ENCODE measurements around the gene MRAP.

MRAP gene

GRCh38 chr21:32298658-32299081 lies at the start of gene MRAP:
Gene MRAP (plus strand): TSS chr21:32298855. CDS start chr21:32298972, 117 bp downstream.
- DNase-seq (ENCODE audit: low read depth): no peak
- TF ChIP-seq CTCF (IDR thresholded peaks at IDR 0.05; ENCODE audit: low read depth, low read length) (no peak), MAX (IDR thresholded peaks at IDR 0.05; ENCODE audit: low read depth, low read length) (no peak), POLR2A (IDR thresholded peaks at IDR 0.05; ENCODE audit: extremely low read depth, insufficient read length) (no peak), MYC (IDR thresholded peaks at IDR 0.05; ENCODE audit: low read depth, low read length) (no peak)
- H3K4me3 ChIP-seq (ENCODE audit: low read depth, low read length): no peak within 1 kb of the TSS

- DNase-seq (ENCODE audit: low read depth): no peak
- no peak overlapping the region for H3K4me3 ChIP-seq (ENCODE audit: low read depth, low read length)
- TF ChIP-seq CTCF (IDR thresholded peaks at IDR 0.05; ENCODE audit: low read depth, low read length): no peak
- TF ChIP-seq MYC (IDR thresholded peaks at IDR 0.05; ENCODE audit: low read depth, low read length): no peak
- TF ChIP-seq MAX (IDR thresholded peaks at IDR 0.05; ENCODE audit: low read depth, low read length): no peak
- TF ChIP-seq POLR2A (IDR thresholded peaks at IDR 0.05; ENCODE audit: extremely low read depth, insufficient read length): no peak
These were observed 49.0 kb upstream of the MRAP start for GRCh38 chr21:32249511-32250280.

GRCh38 chr21:32252136-32252535 lies 46.5 kb upstream of the MRAP start:
- no peak overlapping the region for H3K4me3 ChIP-seq (ENCODE audit: low read depth, low read length)
- DNase-seq (ENCODE audit: low read depth): no peak
- TF ChIP-seq CTCF (IDR thresholded peaks at IDR 0.05; ENCODE audit: low read depth, low read length) (no peak), MAX (IDR thresholded peaks at IDR 0.05; ENCODE audit: low read depth, low read length) (no peak), MYC (IDR thresholded peaks at IDR 0.05; ENCODE audit: low read depth, low read length) (no peak), POLR2A (IDR thresholded peaks at IDR 0.05; ENCODE audit: extremely low read depth, insufficient read length) (no peak)

- TF ChIP-seq POLR2A (IDR thresholded peaks at IDR 0.05; ENCODE audit: extremely low read depth, insufficient read length) (no peak), CTCF (IDR thresholded peaks at IDR 0.05; ENCODE audit: low read depth, low read length) (no peak), MYC (IDR thresholded peaks at IDR 0.05; ENCODE audit: low read depth, low read length) (no peak), MAX (IDR thresholded peaks at IDR 0.05; ENCODE audit: low read depth, low read length) (no peak)
- H3K4me3 ChIP-seq (ENCODE audit: low read depth, low read length): no peak overlapping the region
- no peak for DNase-seq (ENCODE audit: low read depth)
These were observed 45.4 kb upstream of the MRAP start for GRCh38 chr21:32253215-32253641.

GRCh38 chr21:32256251-32256650 lies 42.4 kb upstream of the MRAP start:
- no peak for DNase-seq (ENCODE audit: low read depth)
- TF ChIP-seq POLR2A (IDR thresholded peaks at IDR 0.05; ENCODE audit: extremely low read depth, insufficient read length): no peak
- no peak for TF ChIP-seq MAX (IDR thresholded peaks at IDR 0.05; ENCODE audit: low read depth, low read length)
- TF ChIP-seq MYC (IDR thresholded peaks at IDR 0.05; ENCODE audit: low read depth, low read length): no peak
- no peak for TF ChIP-seq CTCF (IDR thresholded peaks at IDR 0.05; ENCODE audit: low read depth, low read length)
- no peak overlapping the region for H3K4me3 ChIP-seq (ENCODE audit: low read depth, low read length)

Data from NB4 (cell line).